CD4-positive, alpha-beta T cell treated with Interleukin-4 for 4 hours (primary cell): ENCODE data around the gene MAD2L1.
"Not testable (repeated sequence)": the region's sequence is repeated elsewhere in the genome, so short reads cannot be mapped to it uniquely, and the experiment has no call there.

Experiments
- DNase-seq: peaks from one replicate; pipeline ENCODE4 v3.0.0-alpha.2; 2020

MAD2L1 gene

GRCh38 chr4:120066517-120067340 lies at the start of gene MAD2L1:
TSS of gene MAD2L1 (minus strand) at chr4:120066848. CDS start at chr4:120066734, 114 bp downstream.
- DNase-seq: peak; percentile 99

GRCh38 chr4:120111745-120112144 lies 45.1 kb upstream of the MAD2L1 start:
- no peak for DNase-seq

GRCh38 chr4:120109406-120109805 lies 42.8 kb upstream of the MAD2L1 start:
- no peak for DNase-seq

GRCh38 chr4:120105472-120105871 lies 38.8 kb upstream of the MAD2L1 start:
- DNase-seq: no peak

- DNase-seq: no peak
Observed at GRCh38 chr4:120096508-120097297, 30.1 kb upstream of the MAD2L1 start.

GRCh38 chr4:120088507-120088906 lies 21.9 kb upstream of the MAD2L1 start:
- DNase-seq: no peak

GRCh38 chr4:120088066-120088465 lies 21.4 kb upstream of the MAD2L1 start:
- DNase-seq: not testable (repeated sequence)

GRCh38 chr4:120085705-120086104 lies 19.1 kb upstream of the MAD2L1 start:
- no peak for DNase-seq

- no peak for DNase-seq
Observed at GRCh38 chr4:120084327-120084726, 17.7 kb upstream of the MAD2L1 start.

- no peak for DNase-seq
Observed at GRCh38 chr4:120083152-120083551, 16.5 kb upstream of the MAD2L1 start.

- no peak for DNase-seq
Observed at GRCh38 chr4:120082251-120082650, 15.6 kb upstream of the MAD2L1 start.

GRCh38 chr4:120081726-120082125 lies 15.1 kb upstream of the MAD2L1 start:
- DNase-seq: no peak

- DNase-seq: no peak
Observed at GRCh38 chr4:120080533-120080932, 13.9 kb upstream of the MAD2L1 start.

- no peak for DNase-seq
Observed at GRCh38 chr4:120079839-120080520, 13.3 kb upstream of the MAD2L1 start.

GRCh38 chr4:120078216-120078615 lies 11.6 kb upstream of the MAD2L1 start:
- DNase-seq: no peak

- peak; percentile 71 for DNase-seq
Observed at GRCh38 chr4:120071192-120071795, 4.6 kb upstream of the MAD2L1 start.

- DNase-seq: no peak
Observed at GRCh38 chr4:120070196-120070595, 3.5 kb upstream of the MAD2L1 start.

GRCh38 chr4:120065974-120066516 lies 603 bp downstream of the MAD2L1 start:
- peak; percentile 46 for DNase-seq

GRCh38 chr4:120064887-120065286 lies 1.8 kb downstream of the MAD2L1 start:
- DNase-seq: no peak

GRCh38 chr4:120063711-120064110 lies 2.9 kb downstream of the MAD2L1 start:
- DNase-seq: not testable (repeated sequence)

- DNase-seq: no peak
Observed at GRCh38 chr4:120062663-120063195, 3.9 kb downstream of the MAD2L1 start.

GRCh38 chr4:120059036-120059435 lies 7.6 kb downstream of the MAD2L1 start:
- no peak for DNase-seq
